HepG2 (cell line): ENCODE results near the gene SAP25. TPM values are rescaled to one million over a fixed set of nuclear protein-coding genes. Genes with fewer than 3 reads are reported as not detected.
A peak's percentile ranks its signal among the peaks of the same experiment; 100 is the strongest.

Source experiments
- ATAC-seq: fragments of 200-7000 bp; cut with Tn5 transposase; 3 replicates; pipeline ENCODE4 v1.9.1; 2020; ENCODE audit warnings: mild to moderate bottlenecking, moderate library complexity
- BruUV-seq: library from RNA; stranded (reverse); fragments of 400-500 nt; replicated peaks from 2 replicates; lab custom pipeline; 2021; lab: Mats Ljungman, UMichigan
- CTCF ChIA-PET: fragments of 300-600 bp; formaldehyde crosslinking; extraction: SDS; loops from one replicate; lab custom pipeline; 2021; ENCODE audit warnings: low total read pairs, inconsistent platforms, low intra/inter-chr PET ratio; lab: Yijun Ruan, JAX
- POLR2A ChIA-PET: fragments of 350-600 bp; sonication (Branson Sonifier 250); formaldehyde crosslinking; loops from one replicate; lab custom pipeline; 2020; ENCODE audit warnings: antibody characterized with exemption, inconsistent platforms; lab: Yijun Ruan, JAX
- DNase-seq: peaks from one replicate; pipeline ENCODE4 v3.0.0-alpha.2; 2015; ENCODE audit warnings: low spot score
- FAIRE-seq: peaks from 3 replicates; lab custom pipeline; 2011; peaks lifted over from hg19 to GRCh38; lab: Jason Lieb, UNC
- H2AFZ ChIP-seq: one replicate; pipeline ENCODE4 v1.6.1; 2011; ENCODE audit warnings: low read length, inconsistent platforms
- H3K27ac ChIP-seq: fragments of 300-600 bp; 3 replicates; pipeline ENCODE4 v1.8.0; 2011; ENCODE audit warnings: mixed run types, mild to moderate bottlenecking, mixed read lengths, low read length, inconsistent platforms; ENCODE audit not compliant: insufficient read depth; ENCODE audit errors: extremely low read length
- H3K27me3 ChIP-seq, 2 experiments: fragments of 200-600 bp in 1 of 2; 2 replicates in 1 of 2; 3 replicates in 1 of 2; pipeline versions ENCODE4 v1.6.0 to v1.8.0; 2011; ENCODE audit warnings: low read length in 2 of 2, mild to moderate bottlenecking in 2 of 2, moderate library complexity in 2 of 2, inconsistent platforms in 1 of 2; ENCODE audit not compliant: insufficient read depth in 2 of 2, control insufficient read depth in 1 of 2
- H3K36me3 ChIP-seq, 2 experiments: fragments of 200-600 bp in 1 of 2; replicated peaks in 1 of 2; 2 replicates in 1 of 2; 3 replicates in 1 of 2; pipeline versions ENCODE4 v1.5.1 to v1.8.0; 2011; ENCODE audit warnings: low read length in 2 of 2, inconsistent platforms in 1 of 2; ENCODE audit not compliant: insufficient read depth in 2 of 2, control insufficient read depth in 1 of 2
- H3K4me1 ChIP-seq: 2 replicates; pipeline ENCODE4 v1.5.1; 2012; ENCODE audit warnings: low read length, inconsistent platforms; ENCODE audit not compliant: insufficient read depth
- H3K4me2 ChIP-seq: 2 replicates; pipeline ENCODE4 v1.6.0; 2011; ENCODE audit warnings: low read depth, low read length, inconsistent platforms
- H3K4me3 ChIP-seq, 3 experiments: fragments of 200-600 bp in 1 of 3; sonication (generic), shearing (Covaris generic) in 1 of 3; replicated peaks in 1 of 3; 2 replicates each; pipeline ENCODE4 v1.5.1; 2011 to 2016; ENCODE audit warnings: low read length in 3 of 3, inconsistent platforms in 2 of 3, low read depth in 2 of 3, mild to moderate bottlenecking in 2 of 3, control low read depth in 1 of 3, mixed read lengths in 1 of 3; ENCODE audit not compliant: insufficient read depth in 1 of 3
- H3K79me2 ChIP-seq: one replicate; pipeline ENCODE4 v1.6.1; 2011; ENCODE audit warnings: low read length, inconsistent platforms; ENCODE audit not compliant: insufficient read depth
- H3K9ac ChIP-seq: 2 replicates; pipeline ENCODE4 v1.6.0; 2011; ENCODE audit warnings: mild to moderate bottlenecking, low read depth, low read length, inconsistent platforms; ENCODE audit not compliant: insufficient read depth
- H3K9me3 ChIP-seq: 2 replicates; pipeline ENCODE4 v1.5.1; 2012; ENCODE audit warnings: mild to moderate bottlenecking, low read length
- H4K20me1 ChIP-seq: 2 replicates; pipeline ENCODE4 v1.6.0; 2011; ENCODE audit warnings: inconsistent platforms, mild to moderate bottlenecking, low read length, moderate library complexity; ENCODE audit not compliant: insufficient read depth
- EP300 ChIP-seq, 3 experiments: sonication (generic) in 1 of 3; formaldehyde crosslinking in 1 of 3; IDR thresholded peaks; 2 replicates each; pipeline versions ENCODE4 v1.5.1 to v1.6.1; 2011 to 2020; ENCODE audit warnings: low read depth in 2 of 3, low read length in 2 of 3, borderline replicate concordance in 1 of 3, improper control_type of control experiment in 1 of 3, mild to moderate bottlenecking in 1 of 3, missing genetic modification reagents in 1 of 3, moderate library complexity in 1 of 3
- MXI1 ChIP-seq: IDR thresholded peaks from 3 replicates; pipeline ENCODE4 v1.6.1; 2012; ENCODE audit warnings: low read depth, low read length, inconsistent platforms, borderline replicate concordance
- SNAPC2 ChIP-seq: sonication (generic); formaldehyde crosslinking; IDR thresholded peaks from 2 replicates; pipeline ENCODE4 v1.8.1; 2022; ENCODE audit warnings: mild to moderate bottlenecking, missing genetic modification reagents
- TARDBP ChIP-seq: sonication (generic); formaldehyde crosslinking; IDR thresholded peaks from 2 replicates; pipeline ENCODE4 v1.8.0; 2022; ENCODE audit warnings: mild to moderate bottlenecking, missing genetic modification reagents
- TEAD3 ChIP-seq: optimal IDR thresholded peaks from 2 replicates; pipeline ENCODE3; 2016; ENCODE audit warnings: borderline replicate concordance
- XRCC5 ChIP-seq: fragments of 200-400 bp; formaldehyde crosslinking; optimal IDR thresholded peaks from 2 replicates; pipeline ENCODE3; 2017; ENCODE audit warnings: mild to moderate bottlenecking, low read length
- WGBS: methylation state at CpG from one replicate; pipeline ENCODE4 v1.1.6; 2017; ENCODE audit warnings: low lambda C conversion rate; 5-methylcytosine and 5-hydroxymethylcytosine counted together
- in situ Hi-C: cut with HindIII; loops from 2 replicates; pipeline ENCODE4 v1.10.0; 2017; ENCODE audit warnings: low pct_unique_long_range_greater_than_20kb; ENCODE audit not compliant: extremely low pct_ligation_motif_present
- intact Hi-C: fragments of 100-400 bp; cut with micrococcal nuclease; formaldehyde crosslinking; loops from one replicate; pipeline ENCODE4 v1.10.0; 2022; ENCODE audit not compliant: unreplicated experiment
- polyA plus RNA-seq, 8 experiments: library from polyadenylated mRNA; depleted of rRNA in 3 of 8; stranded (reverse) in 7 of 8; unstranded in 1 of 8; fragments of >200 nt; fragmentation: Illumina TruSeq in 4 of 8; extraction: Trizol in 4 of 8; gene quantifications; 2 replicates each; pipeline versions ENCODE4 v1.2.1 to v1.2.3, GENCODE V29; 2011 to 2016; ENCODE audit warnings: low read depth in 4 of 8, missing spikeins in 1 of 8, mixed read lengths in 1 of 8; ENCODE audit not compliant: insufficient read depth in 1 of 8
- total RNA-seq, 5 experiments: library from RNA; depleted of rRNA; stranded (reverse); fragments of >200 nt; fragmentation: Illumina TruSeq; extraction: Trizol; gene quantifications; 2 replicates each; pipeline ENCODE4 v1.2.3, GENCODE V29; 2016; ENCODE audit warnings: low read depth in 1 of 5
- TF ChIP-seq, protein P1 (sequence below): sonication (generic); formaldehyde crosslinking; IDR thresholded peaks from 2 replicates; pipeline ENCODE4 v1.5.1; 2020; ENCODE audit warnings: mild to moderate bottlenecking, missing genetic modification reagents, moderate library complexity
- TF ChIP-seq, protein P2 (sequence below), 2 experiments: IDR thresholded peaks; 2 replicates each; pipeline ENCODE4 v1.6.1; 2011 to 2012; ENCODE audit warnings: low read length in 2 of 2, borderline replicate concordance in 1 of 2, low read depth in 1 of 2, mild to moderate bottlenecking in 1 of 2, moderate library complexity in 1 of 2
- TF ChIP-seq, protein P3 (sequence below): sonication (generic); formaldehyde crosslinking; IDR thresholded peaks from 2 replicates; pipeline ENCODE4 v1.8.0; 2022; ENCODE audit warnings: missing genetic modification reagents, mild to moderate bottlenecking, borderline replicate concordance
- TF ChIP-seq, protein P4 (sequence below): sonication (generic); formaldehyde crosslinking; IDR thresholded peaks from 2 replicates; pipeline ENCODE4 v1.4.0; 2020; ENCODE audit warnings: missing genetic modification reagents

Gene SAP25
- total and polyA plus RNA-seq, 2 of the 13 experiments (the other 11 are each of a cell fraction or from before 2014, with no cell fraction given): 0.15 to 0.20 TPM

DNA sequence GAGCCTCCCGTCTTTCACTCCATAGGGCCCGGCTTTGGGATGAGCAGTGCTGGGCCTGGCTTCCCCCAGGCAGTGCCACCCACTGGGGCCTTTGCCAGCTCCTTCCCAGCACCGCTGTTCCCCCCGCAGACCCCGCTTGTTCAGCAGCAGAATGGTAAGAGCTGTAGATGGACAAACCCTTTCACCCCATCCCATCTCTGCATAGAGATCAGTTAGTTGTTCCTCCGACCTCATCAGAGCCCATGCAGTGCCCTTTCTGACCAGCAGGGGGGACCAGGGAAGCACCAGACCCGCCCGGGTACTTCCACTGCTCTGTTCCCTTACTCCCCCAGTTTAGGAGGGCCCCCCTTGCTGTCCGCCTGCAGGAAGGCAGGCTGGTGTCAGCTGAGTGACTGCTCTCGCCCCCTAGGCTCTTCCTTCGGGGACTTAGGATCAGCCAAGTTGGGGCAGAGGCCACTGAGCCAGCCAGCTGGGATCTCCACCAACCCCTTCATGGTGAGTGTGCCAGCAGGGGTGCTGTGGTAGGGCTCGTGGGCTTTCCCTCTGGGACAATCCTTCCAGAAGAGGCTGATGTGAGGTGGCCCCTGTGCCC lies 9.8 kb downstream of the SAP25 start:
- Histone ChIP-seq H3K4me2 (no peak overlapping the region), H3K79me2 (peaks cover 4% of the 10 kb centered on the region), H4K20me1 (peaks cover 21% of the 10 kb centered on the region; the same call in 1 of the 2 replicates), H3K4me1 (peaks cover 93% of the 10 kb centered on the region), H3K27me3 (no peaks in the 10 kb centered on the region), H3K9me3 (no peaks in the 10 kb centered on the region), H3K27ac (peak overlapping the region; percentile 45), H3K36me3 (peaks cover 27 to 64% of the 10 kb centered on the region in 2 experiments), H3K9ac (no peak overlapping the region), H2AFZ (no peak overlapping the region), H3K4me3 (no peak overlapping the region)
- ATAC-seq: peak; percentile 5; the same call in 1 of the 3 replicates
- intact Hi-C loops: loop anchor here (5.0 kb wide), 1 partner anchor 97 kb away; no protein-coding TSS in a partner anchor
- 81% methylated on average over 12 of the region's 12 CpGs for WGBS
- ChIA-PET CTCF (interaction anchor here (0.5 to 1.6 kb wide), 3 partner anchors 94 to 162 kb away, joined by 3 to 5 read pairs (median 3); no protein-coding TSS in a partner anchor), POLR2A (interaction anchor here (0.6 to 2.2 kb wide), 3 partner anchors 21 to 106 kb away, joined by 3 to 7 read pairs (median 5); partner anchors contain the start of genes FBXO24 and LRCH4)
- no peak for DNase-seq
- FAIRE-seq: peak; percentile 18
- BruUV-seq: no TSS peak
- in situ Hi-C loops: no loop called here
- TF ChIP-seq SNAPC2 (CRISPR knock-in tag) (0 out of 2 replicates have a peak, but pooled peaks have one; percentile 31), MXI1 (0 out of 3 replicates have a peak, but pooled peaks have one; percentile 16), TEAD3 (CRISPR knock-in tag) (peak; percentile 27), XRCC5 (peak; percentile 38), TARDBP (CRISPR knock-in tag) (0 out of 2 replicates have a peak, but pooled peaks have one; percentile 18), EP300 (IDR thresholded peaks at IDR 0.05; ENCODE audit: low read depth in 2 of 2, low read length in 2 of 2) (no peak), EP300 (CRISPR knock-in tag; IDR thresholded peaks at IDR 0.05; ENCODE audit: borderline replicate concordance) (no peak)
- TF ChIP-seq, protein P1, sequence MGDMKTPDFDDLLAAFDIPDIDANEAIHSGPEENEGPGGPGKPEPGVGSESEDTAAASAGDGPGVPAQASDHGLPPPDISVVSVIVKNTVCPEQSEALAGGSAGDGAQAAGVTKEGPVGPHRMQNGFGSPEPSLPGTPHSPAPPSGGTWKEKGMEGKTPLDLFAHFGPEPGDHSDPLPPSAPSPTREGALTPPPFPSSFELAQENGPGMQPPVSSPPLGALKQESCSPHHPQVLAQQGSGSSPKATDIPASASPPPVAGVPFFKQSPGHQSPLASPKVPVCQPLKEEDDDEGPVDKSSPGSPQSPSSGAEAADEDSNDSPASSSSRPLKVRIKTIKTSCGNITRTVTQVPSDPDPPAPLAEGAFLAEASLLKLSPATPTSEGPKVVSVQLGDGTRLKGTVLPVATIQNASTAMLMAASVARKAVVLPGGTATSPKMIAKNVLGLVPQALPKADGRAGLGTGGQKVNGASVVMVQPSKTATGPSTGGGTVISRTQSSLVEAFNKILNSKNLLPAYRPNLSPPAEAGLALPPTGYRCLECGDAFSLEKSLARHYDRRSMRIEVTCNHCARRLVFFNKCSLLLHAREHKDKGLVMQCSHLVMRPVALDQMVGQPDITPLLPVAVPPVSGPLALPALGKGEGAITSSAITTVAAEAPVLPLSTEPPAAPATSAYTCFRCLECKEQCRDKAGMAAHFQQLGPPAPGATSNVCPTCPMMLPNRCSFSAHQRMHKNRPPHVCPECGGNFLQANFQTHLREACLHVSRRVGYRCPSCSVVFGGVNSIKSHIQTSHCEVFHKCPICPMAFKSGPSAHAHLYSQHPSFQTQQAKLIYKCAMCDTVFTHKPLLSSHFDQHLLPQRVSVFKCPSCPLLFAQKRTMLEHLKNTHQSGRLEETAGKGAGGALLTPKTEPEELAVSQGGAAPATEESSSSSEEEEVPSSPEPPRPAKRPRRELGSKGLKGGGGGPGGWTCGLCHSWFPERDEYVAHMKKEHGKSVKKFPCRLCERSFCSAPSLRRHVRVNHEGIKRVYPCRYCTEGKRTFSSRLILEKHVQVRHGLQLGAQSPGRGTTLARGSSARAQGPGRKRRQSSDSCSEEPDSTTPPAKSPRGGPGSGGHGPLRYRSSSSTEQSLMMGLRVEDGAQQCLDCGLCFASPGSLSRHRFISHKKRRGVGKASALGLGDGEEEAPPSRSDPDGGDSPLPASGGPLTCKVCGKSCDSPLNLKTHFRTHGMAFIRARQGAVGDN (CRISPR knock-in tag): peak; percentile 56; the same call in 1 of the 2 replicates
- TF ChIP-seq, protein P2, sequence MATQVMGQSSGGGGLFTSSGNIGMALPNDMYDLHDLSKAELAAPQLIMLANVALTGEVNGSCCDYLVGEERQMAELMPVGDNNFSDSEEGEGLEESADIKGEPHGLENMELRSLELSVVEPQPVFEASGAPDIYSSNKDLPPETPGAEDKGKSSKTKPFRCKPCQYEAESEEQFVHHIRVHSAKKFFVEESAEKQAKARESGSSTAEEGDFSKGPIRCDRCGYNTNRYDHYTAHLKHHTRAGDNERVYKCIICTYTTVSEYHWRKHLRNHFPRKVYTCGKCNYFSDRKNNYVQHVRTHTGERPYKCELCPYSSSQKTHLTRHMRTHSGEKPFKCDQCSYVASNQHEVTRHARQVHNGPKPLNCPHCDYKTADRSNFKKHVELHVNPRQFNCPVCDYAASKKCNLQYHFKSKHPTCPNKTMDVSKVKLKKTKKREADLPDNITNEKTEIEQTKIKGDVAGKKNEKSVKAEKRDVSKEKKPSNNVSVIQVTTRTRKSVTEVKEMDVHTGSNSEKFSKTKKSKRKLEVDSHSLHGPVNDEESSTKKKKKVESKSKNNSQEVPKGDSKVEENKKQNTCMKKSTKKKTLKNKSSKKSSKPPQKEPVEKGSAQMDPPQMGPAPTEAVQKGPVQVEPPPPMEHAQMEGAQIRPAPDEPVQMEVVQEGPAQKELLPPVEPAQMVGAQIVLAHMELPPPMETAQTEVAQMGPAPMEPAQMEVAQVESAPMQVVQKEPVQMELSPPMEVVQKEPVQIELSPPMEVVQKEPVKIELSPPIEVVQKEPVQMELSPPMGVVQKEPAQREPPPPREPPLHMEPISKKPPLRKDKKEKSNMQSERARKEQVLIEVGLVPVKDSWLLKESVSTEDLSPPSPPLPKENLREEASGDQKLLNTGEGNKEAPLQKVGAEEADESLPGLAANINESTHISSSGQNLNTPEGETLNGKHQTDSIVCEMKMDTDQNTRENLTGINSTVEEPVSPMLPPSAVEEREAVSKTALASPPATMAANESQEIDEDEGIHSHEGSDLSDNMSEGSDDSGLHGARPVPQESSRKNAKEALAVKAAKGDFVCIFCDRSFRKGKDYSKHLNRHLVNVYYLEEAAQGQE (IDR thresholded peaks at IDR 0.05; ENCODE audit: borderline replicate concordance in 1 of 2, low read depth in 1 of 2, low read length in 2 of 2): no peak
- TF ChIP-seq, protein P3, sequence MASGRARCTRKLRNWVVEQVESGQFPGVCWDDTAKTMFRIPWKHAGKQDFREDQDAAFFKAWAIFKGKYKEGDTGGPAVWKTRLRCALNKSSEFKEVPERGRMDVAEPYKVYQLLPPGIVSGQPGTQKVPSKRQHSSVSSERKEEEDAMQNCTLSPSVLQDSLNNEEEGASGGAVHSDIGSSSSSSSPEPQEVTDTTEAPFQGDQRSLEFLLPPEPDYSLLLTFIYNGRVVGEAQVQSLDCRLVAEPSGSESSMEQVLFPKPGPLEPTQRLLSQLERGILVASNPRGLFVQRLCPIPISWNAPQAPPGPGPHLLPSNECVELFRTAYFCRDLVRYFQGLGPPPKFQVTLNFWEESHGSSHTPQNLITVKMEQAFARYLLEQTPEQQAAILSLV (CRISPR knock-in tag): peak; percentile 60; the same call in 1 of the 2 replicates
- TF ChIP-seq, protein P4, sequence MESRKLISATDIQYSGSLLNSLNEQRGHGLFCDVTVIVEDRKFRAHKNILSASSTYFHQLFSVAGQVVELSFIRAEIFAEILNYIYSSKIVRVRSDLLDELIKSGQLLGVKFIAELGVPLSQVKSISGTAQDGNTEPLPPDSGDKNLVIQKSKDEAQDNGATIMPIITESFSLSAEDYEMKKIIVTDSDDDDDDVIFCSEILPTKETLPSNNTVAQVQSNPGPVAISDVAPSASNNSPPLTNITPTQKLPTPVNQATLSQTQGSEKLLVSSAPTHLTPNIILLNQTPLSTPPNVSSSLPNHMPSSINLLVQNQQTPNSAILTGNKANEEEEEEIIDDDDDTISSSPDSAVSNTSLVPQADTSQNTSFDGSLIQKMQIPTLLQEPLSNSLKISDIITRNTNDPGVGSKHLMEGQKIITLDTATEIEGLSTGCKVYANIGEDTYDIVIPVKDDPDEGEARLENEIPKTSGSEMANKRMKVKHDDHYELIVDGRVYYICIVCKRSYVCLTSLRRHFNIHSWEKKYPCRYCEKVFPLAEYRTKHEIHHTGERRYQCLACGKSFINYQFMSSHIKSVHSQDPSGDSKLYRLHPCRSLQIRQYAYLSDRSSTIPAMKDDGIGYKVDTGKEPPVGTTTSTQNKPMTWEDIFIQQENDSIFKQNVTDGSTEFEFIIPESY: peak; percentile 27; the same call in 1 of the 2 replicates
